H1 (cell line): ENCODE measurements around the gene BSG. TPM values are rescaled to one million over a fixed set of nuclear protein-coding genes. Genes with fewer than 3 reads are reported as not detected.

Source experiments
- CTCF ChIA-PET: fragments of 300-600 bp; sonication (Branson Sonifier 250); formaldehyde crosslinking; loops from one replicate; lab custom pipeline; 2021; ENCODE audit not compliant: partially characterized antibody; lab: Charles Lee
- POLR2A ChIA-PET: fragments of 300-600 bp; sonication (Branson Sonifier 250); formaldehyde crosslinking; loops from one replicate; lab custom pipeline; 2021; ENCODE audit warnings: inconsistent platforms; ENCODE audit not compliant: partially characterized antibody; lab: Charles Lee
- DNase-seq, 2 experiments: peaks; one replicate each; pipeline versions ENCODE4 v3.0.0 to v3.0.0-alpha.2; 2010 to 2022; ENCODE audit warnings: low spot score in 2 of 2, low read depth in 1 of 2, mixed read lengths in 1 of 2
- FAIRE-seq: peaks from 2 replicates; lab custom pipeline; 2011; peaks lifted over from hg19 to GRCh38; lab: Jason Lieb, UNC
- H2AFZ ChIP-seq: 2 replicates; pipeline ENCODE4 v1.8.1; 2012; ENCODE audit warnings: low read length, inconsistent platforms
- H2AK5ac ChIP-seq: 2 replicates; pipeline ENCODE4 v1.6.1; 2013; ENCODE audit warnings: low read depth, low read length
- H2BK120ac ChIP-seq: replicated peaks from 2 replicates; pipeline ENCODE3; 2013; ENCODE audit warnings: low read depth, low read length, inconsistent platforms
- H2BK12ac ChIP-seq: 2 replicates; pipeline ENCODE4 v1.6.1; 2013; ENCODE audit warnings: low read depth, low read length
- H2BK15ac ChIP-seq: 2 replicates; pipeline ENCODE4 v1.6.1; 2013; ENCODE audit warnings: low read length
- H2BK20ac ChIP-seq: 2 replicates; pipeline ENCODE4 v1.6.1; 2013; ENCODE audit warnings: low read length
- H2BK5ac ChIP-seq: 2 replicates; pipeline ENCODE4 v1.6.1; 2013; ENCODE audit warnings: low read depth, low read length
- H3K14ac ChIP-seq: 2 replicates; pipeline ENCODE4 v1.6.1; 2013; ENCODE audit warnings: inconsistent platforms; ENCODE audit not compliant: insufficient read length
- H3K18ac ChIP-seq: 2 replicates; pipeline ENCODE4 v1.6.1; 2013; ENCODE audit warnings: low read length; ENCODE audit errors: extremely low read depth
- H3K23ac ChIP-seq: 2 replicates; pipeline ENCODE4 v1.6.1; 2013; ENCODE audit warnings: inconsistent platforms; ENCODE audit not compliant: insufficient read length
- H3K23me2 ChIP-seq: 2 replicates; pipeline ENCODE4 v1.6.1; 2013; ENCODE audit warnings: low read depth, low read length
- H3K27ac ChIP-seq: 2 replicates; pipeline ENCODE4 v1.6.1; 2011; ENCODE audit warnings: low read depth, low read length, inconsistent platforms
- H3K27me3 ChIP-seq, 4 experiments: replicated peaks in 1 of 4; 1 replicate in 1 of 4; 2 replicates in 3 of 4; pipeline versions ENCODE4 v1.6.1 to v1.8.1; 2011 to 2013; ENCODE audit warnings: low read length in 3 of 4, mild to moderate bottlenecking in 3 of 4, inconsistent platforms in 2 of 4, mixed read lengths in 2 of 4, moderate library complexity in 1 of 4; ENCODE audit not compliant: control insufficient read depth in 3 of 4, insufficient read depth in 3 of 4; ENCODE audit errors: extremely low read depth in 1 of 4
- H3K36me3 ChIP-seq, 4 experiments: 2 replicates each; pipeline versions ENCODE4 v1.6.1 to v1.8.1; 2011 to 2013; ENCODE audit warnings: mild to moderate bottlenecking in 4 of 4, low read length in 3 of 4, moderate library complexity in 2 of 4, control low read depth in 1 of 4, inconsistent platforms in 1 of 4; ENCODE audit not compliant: insufficient read depth in 4 of 4, control insufficient read depth in 2 of 4
- H3K4ac ChIP-seq: replicated peaks from 2 replicates; pipeline ENCODE3; 2013; ENCODE audit warnings: low read length, low read depth, mixed read lengths, inconsistent platforms; ENCODE audit not compliant: insufficient read length
- H3K4me1 ChIP-seq, 4 experiments: replicated peaks in 1 of 4; 1 replicate in 1 of 4; 2 replicates in 3 of 4; pipeline versions ENCODE4 v1.6.1 to v1.8.1; 2011 to 2013; ENCODE audit warnings: low read length in 3 of 4, inconsistent platforms in 2 of 4, mixed read lengths in 1 of 4; ENCODE audit not compliant: insufficient read depth in 4 of 4, control insufficient read depth in 3 of 4
- H3K4me2 ChIP-seq, 2 experiments: 2 replicates each; pipeline versions ENCODE4 v1.6.1 to v1.8.1; 2011 to 2013; ENCODE audit warnings: low read depth in 2 of 2, low read length in 2 of 2, control low read depth in 1 of 2, inconsistent platforms in 1 of 2, mild to moderate bottlenecking in 1 of 2; ENCODE audit not compliant: insufficient read depth in 1 of 2
- H3K4me3 ChIP-seq, 4 experiments: fragments of 200-600, 300-600 bp in 1 of 4; sonication (generic), shearing (Covaris generic), sonication (Bioruptor Twin) in 1 of 4; 2 replicates each; pipeline versions ENCODE4 v1.5.1 to v1.8.1; 2011 to 2016; ENCODE audit warnings: low read length in 4 of 4, low read depth in 3 of 4, control low read depth in 2 of 4, inconsistent platforms in 2 of 4, mild to moderate bottlenecking in 2 of 4, mixed read lengths in 1 of 4, moderate library complexity in 1 of 4; ENCODE audit not compliant: insufficient read depth in 2 of 4; ENCODE audit errors: extremely low read depth in 1 of 4
- H3K56ac ChIP-seq: replicated peaks from 2 replicates; pipeline ENCODE3; 2013; ENCODE audit warnings: low read depth, mild to moderate bottlenecking, mixed read lengths, low read length, inconsistent platforms; ENCODE audit not compliant: insufficient read length
- H3K79me1 ChIP-seq: 2 replicates; pipeline ENCODE4 v1.6.1; 2013; ENCODE audit warnings: low read depth, low read length, control low read depth
- H3K79me2 ChIP-seq, 2 experiments: 2 replicates each; pipeline versions ENCODE4 v1.6.1 to v1.8.1; 2012 to 2013; ENCODE audit warnings: low read length in 2 of 2, mild to moderate bottlenecking in 2 of 2, inconsistent platforms in 1 of 2; ENCODE audit not compliant: insufficient read depth in 2 of 2, control insufficient read depth in 1 of 2
- H3K9ac ChIP-seq, 4 experiments: replicated peaks in 1 of 4; 1 replicate in 1 of 4; 2 replicates in 3 of 4; pipeline versions ENCODE4 v1.6.1 to v1.8.1; 2011 to 2013; ENCODE audit warnings: low read depth in 3 of 4, low read length in 3 of 4, control low read depth in 2 of 4, mild to moderate bottlenecking in 2 of 4, moderate library complexity in 2 of 4, inconsistent platforms in 1 of 4; ENCODE audit errors: extremely low read depth in 1 of 4
- H3K9me3 ChIP-seq, 2 experiments: 2 replicates each; pipeline versions ENCODE4 v1.6.1 to v1.8.1; 2012 to 2013; ENCODE audit warnings: mild to moderate bottlenecking in 2 of 2, moderate library complexity in 2 of 2, control low read depth in 1 of 2, inconsistent platforms in 1 of 2, low read depth in 1 of 2, low read length in 1 of 2, mixed read lengths in 1 of 2; ENCODE audit not compliant: insufficient read depth in 2 of 2
- H4K20me1 ChIP-seq, 2 experiments: replicated peaks in 1 of 2; 2 replicates each; pipeline versions ENCODE3 to v1.8.1; 2011 to 2013; ENCODE audit warnings: inconsistent platforms in 2 of 2, low read length in 2 of 2, mild to moderate bottlenecking in 1 of 2; ENCODE audit not compliant: insufficient read depth in 2 of 2, control insufficient read depth in 1 of 2
- H4K5ac ChIP-seq: 2 replicates; pipeline ENCODE4 v1.6.1; 2013; ENCODE audit warnings: low read length, low read depth, mixed read lengths, inconsistent platforms; ENCODE audit not compliant: insufficient read length
- H4K8ac ChIP-seq: 2 replicates; pipeline ENCODE4 v1.8.0; 2013; ENCODE audit warnings: mild to moderate bottlenecking, moderate library complexity, low read length, inconsistent platforms; ENCODE audit not compliant: insufficient read depth; ENCODE audit errors: extremely low read depth
- H4K91ac ChIP-seq: replicated peaks from 2 replicates; pipeline ENCODE3; 2013; ENCODE audit warnings: low read length, mixed read lengths, inconsistent platforms; ENCODE audit not compliant: insufficient read length
- BACH1 ChIP-seq: IDR thresholded peaks from 2 replicates; pipeline ENCODE4 v1.6.1; 2012; ENCODE audit warnings: low read length, improper control_type of control experiment
- CREB1 ChIP-seq: IDR thresholded peaks from 2 replicates; pipeline ENCODE4 v1.6.1; 2012; ENCODE audit warnings: inconsistent platforms
- CTBP2 ChIP-seq: IDR thresholded peaks from 2 replicates; pipeline ENCODE4 v1.7.0; 2011; ENCODE audit warnings: borderline replicate concordance, mild to moderate bottlenecking, moderate library complexity, mixed read lengths, low read length; ENCODE audit not compliant: insufficient read depth, insufficient read length
- GABPA ChIP-seq: IDR thresholded peaks from 2 replicates; pipeline ENCODE4 v1.6.1; 2011; ENCODE audit warnings: mild to moderate bottlenecking, low read length, moderate library complexity, borderline replicate concordance; ENCODE audit not compliant: insufficient read depth
- GTF2F1 ChIP-seq: IDR thresholded peaks from 2 replicates; pipeline ENCODE4 v1.6.1; 2012; ENCODE audit warnings: low read depth, low read length, improper control_type of control experiment, borderline replicate concordance
- KDM5A ChIP-seq: fragments of 200-600 bp; IDR thresholded peaks from 2 replicates; pipeline ENCODE4 v1.7.1; 2012; ENCODE audit warnings: mild to moderate bottlenecking, low read length, inconsistent platforms, mixed read lengths
- NANOG ChIP-seq: IDR thresholded peaks from 2 replicates; pipeline ENCODE4 v1.6.1; 2011; ENCODE audit warnings: low read length, low read depth, mild to moderate bottlenecking, inconsistent platforms; ENCODE audit not compliant: insufficient read depth, poor library complexity, severe bottlenecking
- NRF1 ChIP-seq: IDR thresholded peaks from 2 replicates; pipeline ENCODE4 v1.6.1; 2011; ENCODE audit warnings: mild to moderate bottlenecking, low read depth, low read length, improper control_type of control experiment
- POLR2AphosphoS5 ChIP-seq: IDR thresholded peaks from 2 replicates; pipeline ENCODE4 v1.6.1; 2011; ENCODE audit warnings: low read depth, low read length
- RBBP5 ChIP-seq: IDR thresholded peaks from 2 replicates; pipeline ENCODE4 v1.7.1; 2012; ENCODE audit warnings: low read depth, mild to moderate bottlenecking, inconsistent platforms, low read length, moderate library complexity, borderline replicate concordance
- SIN3A ChIP-seq, 2 experiments: IDR thresholded peaks in 1 of 2; conservative IDR thresholded peaks in 1 of 2; 2 replicates each; pipeline ENCODE4 v1.6.1; 2011 to 2012; ENCODE audit warnings: low read length in 2 of 2, improper control_type of control experiment in 1 of 2, low read depth in 1 of 2, mild to moderate bottlenecking in 1 of 2
- TAF1 ChIP-seq: IDR thresholded peaks from 2 replicates; pipeline ENCODE4 v1.6.1; 2011; ENCODE audit warnings: mild to moderate bottlenecking, low read depth, low read length
- TBP ChIP-seq: IDR thresholded peaks from 2 replicates; pipeline ENCODE4 v1.6.1; 2011; ENCODE audit warnings: low read depth, low read length, improper control_type of control experiment
- ZNF274 ChIP-seq: IDR thresholded peaks from 2 replicates; pipeline ENCODE4 v1.7.0; 2012; ENCODE audit warnings: low read length, borderline replicate concordance; ENCODE audit errors: extremely low read depth
- WGBS, 2 experiments: shearing (Covaris generic) in 1 of 2; methylation state at CpG; one replicate each; pipeline versions ENCODE4 v1.1.6 to v1.1.7; 2013 to 2015; ENCODE audit warnings: low lambda C conversion rate in 2 of 2, mixed read lengths in 2 of 2, inconsistent platforms in 1 of 2, low coverage in 1 of 2, missing lambda C conversion rate in 1 of 2; ENCODE audit not compliant: insufficient replicate concordance in 2 of 2, insufficient coverage in 1 of 2, insufficient read length in 1 of 2; ENCODE audit errors: extremely low coverage in 1 of 2, missing lambda C conversion rate in 1 of 2; 5-methylcytosine and 5-hydroxymethylcytosine counted together
- polyA plus RNA-seq, 7 experiments: library from polyadenylated mRNA; depleted of rRNA in 3 of 7; stranded (reverse) in 5 of 7; unstranded in 2 of 7; fragments of >200 nt in 5 of 7; fragments of 200-250 nt in 2 of 7; gene quantifications; 1 replicate in 5 of 7; 2 replicates in 1 of 7; 4 replicates in 1 of 7; pipeline versions ENCODE4 v1.2.1 to v1.2.3, GENCODE V29; 2011 to 2013; ENCODE audit warnings: missing spikeins in 2 of 7, mixed read lengths in 2 of 7
- total RNA-seq: library from RNA; stranded (reverse); fragmentation: NEBNext Ultra II Directional; extraction: Animal tissue kit (Norgen Biotek cat#: 25700); gene quantifications from 2 replicates; pipeline ENCODE4 v1.2.1, GENCODE V29; 2021

Gene BSG
- total and polyA plus RNA-seq, 2 of the 8 experiments (the other 6 are each of a cell fraction or from before 2014, with no cell fraction given), result 726 to 1,055 TPM

DNA sequence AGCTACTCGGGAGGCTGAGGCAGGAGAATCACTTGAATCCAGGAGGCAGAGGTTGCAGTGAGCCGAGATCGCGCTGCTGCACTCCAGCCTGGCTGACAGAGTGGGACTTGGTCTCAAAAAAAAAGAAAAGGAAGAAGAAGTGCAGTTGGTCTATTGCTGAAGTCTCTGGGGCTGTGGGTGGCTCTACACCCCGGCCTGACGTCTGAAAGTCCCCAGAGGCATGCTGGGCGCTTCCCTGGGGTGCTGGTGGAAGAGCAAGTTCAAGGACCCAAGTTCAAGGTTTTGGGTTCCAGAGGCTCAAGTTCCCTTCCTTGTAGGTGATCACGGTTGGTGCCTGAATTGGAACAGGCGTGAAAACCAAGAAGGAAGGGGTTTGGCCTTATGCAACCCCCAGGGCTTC is 21.1 kb downstream of the BSG start:
- TF ChIP-seq ZNF274, result no peak
- no peak for TF ChIP-seq NRF1
- no peak for TF ChIP-seq NANOG
- TF ChIP-seq GTF2F1, result no peak
- TF ChIP-seq CTBP2, result no peak
- TF ChIP-seq SIN3A (conservative IDR thresholded peaks at IDR 0.05 in 1 of 2, IDR thresholded peaks at IDR 0.05 in 1 of 2; ENCODE audit: low read depth in 1 of 2, low read length in 2 of 2), result no peak
- no peak for TF ChIP-seq KDM5A
- no peak for TF ChIP-seq TAF1
- TF ChIP-seq CREB1, result no peak
- no peak for TF ChIP-seq BACH1
- TF ChIP-seq GABPA, result no peak
- no peak for TF ChIP-seq TBP
- no peak for TF ChIP-seq POLR2AphosphoS5
- TF ChIP-seq RBBP5, result no peak
- no peak overlapping the region for H2AFZ ChIP-seq
- peaks cover 0 to 3% (median 1%) of the 10 kb centered on the region in 4 experiments; a peak in 3 of 7 replicates for H3K4me1 ChIP-seq
- H4K8ac ChIP-seq, result no peak overlapping the region
- FAIRE-seq (no peak), DNase-seq (no peak)
- no peak overlapping the region for H2BK120ac ChIP-seq
- no peak overlapping the region for H3K4ac ChIP-seq
- no peak overlapping the region for H3K4me3 ChIP-seq
- no peak overlapping the region for H3K23ac ChIP-seq
- no peak overlapping the region for H2BK5ac ChIP-seq
- H2BK20ac ChIP-seq, result no peak overlapping the region
- POLR2A ChIA-PET, result no interaction called here
- no peaks in the 10 kb centered on the region for H3K79me1 ChIP-seq
- H4K5ac ChIP-seq, result no peak overlapping the region
- H3K27me3 ChIP-seq, result peaks cover 22 to 36% (median 28%) of the 10 kb centered on the region in 4 experiments
- no peak overlapping the region for H2BK15ac ChIP-seq
- H3K9ac ChIP-seq, result no peak overlapping the region
- no peak overlapping the region for H4K91ac ChIP-seq
- H3K23me2 ChIP-seq, result peaks cover 2% of the 10 kb centered on the region; the same call in 1 of the 2 replicates
- H3K9me3 ChIP-seq, result no peaks in the 10 kb centered on the region
- H3K56ac ChIP-seq, result no peak overlapping the region
- no peak overlapping the region for H3K27ac ChIP-seq
- no peaks in the 10 kb centered on the region for H3K79me2 ChIP-seq
- H3K18ac ChIP-seq, result no peak overlapping the region
- CTCF ChIA-PET, result no interaction called here
- H2AK5ac ChIP-seq, result no peak overlapping the region
- H4K20me1 ChIP-seq, result peaks cover 4 to 10% of the 10 kb centered on the region in 2 experiments
- WGBS, 2 experiments, result 79% methylated on average over 9 of the region's 9 CpGs; no CpG with 5 or more reads in 1 of the 2 experiments
- no peak overlapping the region for H3K14ac ChIP-seq
- H3K36me3 ChIP-seq, result peaks cover 0 to 4% (median 0%) of the 10 kb centered on the region in 4 experiments; a peak in 1 of 8 replicates
- H2BK12ac ChIP-seq, result no peak overlapping the region
- no peak overlapping the region for H3K4me2 ChIP-seq
